Lower leg skin (tissue), 3 donors: ENCODE results near the gene DLK2.

Source experiments
- POLR2A ChIP-seq, 2 donors: fragments of 450-650 bp; IDR thresholded peaks; one replicate each; pipeline ENCODE4 v1.6.1; 2016 to 2017; ENCODE audit warnings: antibody characterized with exemption in 2 of 2, mild to moderate bottlenecking in 1 of 2, moderate library complexity in 1 of 2
- TF ChIP-seq, protein P1 (sequence below), 3 donors: fragments of 450-650 bp; IDR thresholded peaks; one replicate each; pipeline ENCODE4 v1.5.1; 2016; ENCODE audit warnings: antibody characterized with exemption in 3 of 3, mild to moderate bottlenecking in 3 of 3, moderate library complexity in 2 of 3

DNA sequence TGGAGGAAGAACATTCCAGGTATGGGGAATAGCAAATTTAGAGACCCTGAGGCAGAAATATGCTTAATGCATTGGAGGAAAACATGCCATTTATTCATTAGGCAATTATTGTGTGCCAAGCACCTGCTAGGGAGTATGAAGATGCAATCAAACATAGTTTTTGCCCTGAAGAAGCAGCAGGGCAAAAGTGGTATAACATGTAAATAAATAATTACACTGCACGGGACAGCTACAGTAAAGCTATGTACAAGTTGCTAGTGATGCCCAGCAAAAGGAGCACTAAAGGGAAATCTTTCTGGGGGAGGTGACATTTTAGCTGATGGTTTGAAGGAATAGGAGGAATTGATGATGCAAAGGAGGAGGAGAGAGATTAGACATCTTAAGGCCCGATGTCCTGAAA is 21.4 kb upstream of the DLK2 start:
- TF ChIP-seq, protein P1, sequence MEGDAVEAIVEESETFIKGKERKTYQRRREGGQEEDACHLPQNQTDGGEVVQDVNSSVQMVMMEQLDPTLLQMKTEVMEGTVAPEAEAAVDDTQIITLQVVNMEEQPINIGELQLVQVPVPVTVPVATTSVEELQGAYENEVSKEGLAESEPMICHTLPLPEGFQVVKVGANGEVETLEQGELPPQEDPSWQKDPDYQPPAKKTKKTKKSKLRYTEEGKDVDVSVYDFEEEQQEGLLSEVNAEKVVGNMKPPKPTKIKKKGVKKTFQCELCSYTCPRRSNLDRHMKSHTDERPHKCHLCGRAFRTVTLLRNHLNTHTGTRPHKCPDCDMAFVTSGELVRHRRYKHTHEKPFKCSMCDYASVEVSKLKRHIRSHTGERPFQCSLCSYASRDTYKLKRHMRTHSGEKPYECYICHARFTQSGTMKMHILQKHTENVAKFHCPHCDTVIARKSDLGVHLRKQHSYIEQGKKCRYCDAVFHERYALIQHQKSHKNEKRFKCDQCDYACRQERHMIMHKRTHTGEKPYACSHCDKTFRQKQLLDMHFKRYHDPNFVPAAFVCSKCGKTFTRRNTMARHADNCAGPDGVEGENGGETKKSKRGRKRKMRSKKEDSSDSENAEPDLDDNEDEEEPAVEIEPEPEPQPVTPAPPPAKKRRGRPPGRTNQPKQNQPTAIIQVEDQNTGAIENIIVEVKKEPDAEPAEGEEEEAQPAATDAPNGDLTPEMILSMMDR (IDR thresholded peaks at IDR 0.05): no peak
- TF ChIP-seq POLR2A (IDR thresholded peaks at IDR 0.05): no peak
